Measurements from ENCODE around the gene KCNN1.

KCNN1 gene

DNA sequence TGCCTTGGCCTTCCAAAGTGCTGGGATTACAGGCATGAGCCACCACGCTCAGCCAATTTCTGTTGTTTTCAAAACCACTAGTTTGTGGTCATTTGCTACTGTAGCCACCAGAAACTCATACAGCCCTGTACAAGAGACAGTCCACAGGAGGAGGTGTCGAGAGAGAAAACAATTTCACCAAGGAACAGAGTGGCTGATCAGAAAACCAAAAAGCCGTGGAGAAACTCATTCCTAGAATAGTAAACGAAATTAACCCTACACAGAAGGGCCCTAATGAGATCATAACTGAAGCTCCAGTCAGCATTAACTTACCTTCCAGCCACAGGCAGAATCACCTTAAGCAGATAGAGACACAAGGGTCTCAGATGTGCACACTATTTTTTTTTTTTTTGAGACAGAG lies 37.9 kb upstream of the KCNN1 start:
- Histone ChIP-seq H3K9me3 (no peaks in the 10 kb centered on the region), H3K36me3 (no peaks in the 10 kb centered on the region), H3K4me3 (ENCODE audit: low read depth in 1 of 2, low read length in 1 of 2) (no peak overlapping the region), H3K4me1 (ENCODE audit: control insufficient read depth in 1 of 2, insufficient read depth in 1 of 2, low read depth in 1 of 2, low read length in 1 of 2) (peaks cover 15 to 17% of the 10 kb centered on the region in 2 experiments), H3K27ac (no peak overlapping the region), H3K27me3 (peaks cover 32% of the 10 kb centered on the region)
- TF ChIP-seq, protein P1, sequence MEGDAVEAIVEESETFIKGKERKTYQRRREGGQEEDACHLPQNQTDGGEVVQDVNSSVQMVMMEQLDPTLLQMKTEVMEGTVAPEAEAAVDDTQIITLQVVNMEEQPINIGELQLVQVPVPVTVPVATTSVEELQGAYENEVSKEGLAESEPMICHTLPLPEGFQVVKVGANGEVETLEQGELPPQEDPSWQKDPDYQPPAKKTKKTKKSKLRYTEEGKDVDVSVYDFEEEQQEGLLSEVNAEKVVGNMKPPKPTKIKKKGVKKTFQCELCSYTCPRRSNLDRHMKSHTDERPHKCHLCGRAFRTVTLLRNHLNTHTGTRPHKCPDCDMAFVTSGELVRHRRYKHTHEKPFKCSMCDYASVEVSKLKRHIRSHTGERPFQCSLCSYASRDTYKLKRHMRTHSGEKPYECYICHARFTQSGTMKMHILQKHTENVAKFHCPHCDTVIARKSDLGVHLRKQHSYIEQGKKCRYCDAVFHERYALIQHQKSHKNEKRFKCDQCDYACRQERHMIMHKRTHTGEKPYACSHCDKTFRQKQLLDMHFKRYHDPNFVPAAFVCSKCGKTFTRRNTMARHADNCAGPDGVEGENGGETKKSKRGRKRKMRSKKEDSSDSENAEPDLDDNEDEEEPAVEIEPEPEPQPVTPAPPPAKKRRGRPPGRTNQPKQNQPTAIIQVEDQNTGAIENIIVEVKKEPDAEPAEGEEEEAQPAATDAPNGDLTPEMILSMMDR (IDR thresholded peaks at IDR 0.05): no peak

DNA sequence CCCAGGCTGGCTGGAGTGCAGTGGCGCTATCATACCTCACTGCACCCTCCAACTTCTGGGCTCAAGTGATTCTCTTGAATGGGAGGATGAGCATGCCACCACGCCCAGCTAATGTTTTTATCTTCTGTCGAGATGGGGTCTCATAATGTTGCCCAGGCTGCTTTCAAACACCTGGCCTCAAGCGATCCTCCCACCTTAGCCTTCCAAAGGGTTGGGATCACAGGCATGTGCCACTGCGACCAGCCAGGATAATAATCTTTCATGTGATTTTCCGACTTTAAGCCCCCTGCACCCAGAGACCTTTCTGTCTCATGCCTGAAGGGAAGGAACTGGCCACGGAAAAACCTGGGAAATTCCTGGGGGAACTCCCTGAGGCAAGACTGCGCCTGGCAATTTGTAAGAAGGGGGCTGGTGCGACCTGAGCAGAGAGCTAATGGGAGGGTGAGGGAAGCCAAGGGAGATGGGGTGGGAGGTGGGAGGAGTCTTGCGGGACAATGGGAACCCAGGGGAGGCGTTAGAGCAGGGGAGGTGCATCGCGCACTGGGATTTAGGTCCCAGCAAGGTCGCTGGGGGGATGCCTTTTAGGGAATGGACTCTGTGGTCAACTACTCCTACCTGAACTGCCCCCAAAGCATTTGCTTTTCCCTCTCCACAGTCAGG lies 35.2 kb upstream of the KCNN1 start:
- TF ChIP-seq, protein P1 (IDR thresholded peaks at IDR 0.05): no peak
- peaks cover 5% of the 10 kb centered on the region for H3K36me3 ChIP-seq
- H3K27me3 ChIP-seq: peaks cover 32% of the 10 kb centered on the region
- H3K4me3 ChIP-seq (ENCODE audit: low read depth in 1 of 2, low read length in 1 of 2): peak overlapping the region in 1 of 2 experiments; percentile 83
- peaks cover 15 to 17% of the 10 kb centered on the region in 2 experiments for H3K4me1 ChIP-seq (ENCODE audit: control insufficient read depth in 1 of 2, insufficient read depth in 1 of 2, low read depth in 1 of 2, low read length in 1 of 2)
- H3K27ac ChIP-seq: no peak overlapping the region
- no peaks in the 10 kb centered on the region for H3K9me3 ChIP-seq

DNA sequence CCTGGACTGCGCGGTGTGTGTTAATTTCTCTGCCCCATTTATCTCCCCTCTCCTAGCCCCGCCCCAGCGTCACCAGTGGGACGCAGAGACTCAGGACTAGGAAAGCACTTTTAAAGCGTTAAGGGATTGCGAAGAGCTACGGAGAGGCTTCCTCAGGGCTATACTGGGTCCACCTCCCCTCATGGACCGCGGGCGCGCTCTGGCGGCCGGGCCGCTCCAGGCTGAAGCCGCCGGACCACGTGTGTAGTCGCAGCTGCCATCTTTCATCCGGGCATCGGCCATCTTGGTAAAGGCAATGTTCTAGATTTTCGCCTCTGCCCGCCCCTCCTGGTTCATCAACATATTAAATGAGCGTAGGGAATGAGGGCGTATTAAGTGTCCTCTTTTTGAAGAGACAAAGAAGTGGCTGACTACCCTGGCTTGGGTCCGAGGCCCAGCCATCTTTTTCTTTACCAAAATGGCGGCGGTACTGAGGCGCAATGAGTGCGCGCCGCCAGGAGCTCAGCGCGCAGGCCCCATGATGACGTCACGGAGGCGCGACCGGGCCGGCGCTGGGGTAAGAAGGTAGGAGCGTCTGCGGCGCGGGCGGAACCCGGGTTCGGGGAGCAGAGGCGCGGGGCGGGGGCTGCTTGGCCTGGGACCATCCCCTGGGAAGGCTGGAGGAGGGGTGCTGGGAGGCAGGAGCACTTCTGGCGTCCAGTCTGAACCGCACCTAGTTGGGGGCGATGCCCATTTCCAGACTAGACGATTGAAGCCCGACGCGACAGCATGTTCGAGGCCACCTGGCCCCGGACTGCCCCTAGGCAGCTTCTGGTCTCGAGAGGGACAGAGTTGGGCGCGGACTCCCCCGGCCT lies 34.2 kb upstream of the KCNN1 start, which contains the start of gene CCDC124:
CCDC124 (plus strand) TSS at position 531 of the 854 bp plus-strand sequence. CDS start 3,406 bp downstream, outside the sequence.
- H3K9me3 ChIP-seq: no peaks in the 10 kb centered on the region
- H3K4me3 ChIP-seq (ENCODE audit: low read depth in 1 of 2, low read length in 1 of 2): peak within 1 kb of the TSS; percentile 72 to 83
- TF ChIP-seq, protein P1 (IDR thresholded peaks at IDR 0.05): peak; percentile 81
- H3K36me3 ChIP-seq: peaks cover 5% of the 10 kb centered on the region
- H3K4me1 ChIP-seq (ENCODE audit: control insufficient read depth in 1 of 2, insufficient read depth in 1 of 2, low read depth in 1 of 2, low read length in 1 of 2): peaks cover 15 to 17% of the 10 kb centered on the region in 2 experiments
- peak within 1 kb of the TSS; percentile 90 for H3K27ac ChIP-seq
- H3K27me3 ChIP-seq: peaks cover 32% of the 10 kb centered on the region

DNA sequence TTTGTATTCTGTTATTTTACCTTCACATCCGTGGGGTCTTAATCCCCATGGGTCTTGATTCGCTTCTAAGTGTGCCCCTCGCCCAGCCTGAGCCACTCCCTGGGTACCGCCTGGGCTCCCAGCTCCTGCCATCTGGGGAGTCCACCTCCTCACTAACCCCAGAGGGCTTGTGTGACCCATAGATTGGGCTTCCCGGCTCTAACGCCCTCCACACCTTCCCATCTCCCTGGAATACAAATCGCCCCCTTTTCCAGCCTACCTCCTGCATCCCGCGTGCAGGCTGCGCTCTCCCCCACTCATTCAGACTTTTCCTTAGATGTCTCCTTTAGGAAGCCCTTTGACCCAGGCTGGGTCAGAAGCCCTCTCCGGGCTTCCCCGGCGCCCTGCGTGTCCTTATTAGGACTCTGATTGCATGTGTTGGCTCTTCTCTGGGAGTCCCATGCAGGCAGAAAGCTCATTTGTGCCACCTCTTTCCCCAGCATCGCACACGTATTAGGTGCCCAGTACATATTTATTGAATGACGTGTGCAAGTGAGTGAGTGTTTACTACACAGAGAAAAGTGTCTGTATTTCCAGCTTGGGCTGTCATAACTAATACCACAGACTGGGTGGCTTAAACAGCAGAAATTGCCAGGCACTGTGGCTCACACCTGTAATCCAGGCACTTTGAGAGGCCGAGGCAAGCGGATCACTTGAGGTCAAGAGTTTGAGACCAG lies 33.3 kb upstream of the KCNN1 start:
- H3K36me3 ChIP-seq: peaks cover 5% of the 10 kb centered on the region
- H3K4me1 ChIP-seq (ENCODE audit: control insufficient read depth in 1 of 2, insufficient read depth in 1 of 2, low read depth in 1 of 2, low read length in 1 of 2): peaks cover 15 to 17% of the 10 kb centered on the region in 2 experiments
- no peaks in the 10 kb centered on the region for H3K9me3 ChIP-seq
- peak overlapping the region; percentile 72 to 83 for H3K4me3 ChIP-seq (ENCODE audit: low read depth in 1 of 2, low read length in 1 of 2)
- peak overlapping the region; percentile 90 for H3K27ac ChIP-seq
- H3K27me3 ChIP-seq: peaks cover 32% of the 10 kb centered on the region
- TF ChIP-seq, protein P1 (IDR thresholded peaks at IDR 0.05): no peak

DNA sequence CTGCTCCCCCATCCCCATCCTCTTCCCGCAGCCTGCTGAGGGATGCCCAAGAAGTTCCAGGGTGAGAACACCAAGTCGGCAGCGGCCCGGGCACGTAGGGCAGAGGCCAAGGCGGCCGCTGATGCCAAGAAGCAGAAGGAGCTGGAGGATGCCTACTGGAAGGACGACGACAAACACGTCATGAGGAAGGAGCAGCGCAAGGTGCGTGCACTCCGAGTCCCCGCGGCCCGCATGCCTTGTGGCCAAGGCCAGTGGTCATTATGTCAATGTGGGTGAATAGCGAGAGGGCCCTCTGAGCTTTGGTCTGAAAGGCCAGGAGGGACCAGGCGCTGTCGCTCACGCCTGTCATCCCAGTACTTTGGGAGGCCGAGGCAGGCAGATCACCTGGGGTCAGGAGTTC lies 30.5 kb upstream of the KCNN1 start:
- H3K27ac ChIP-seq: no peak overlapping the region
- H3K9me3 ChIP-seq: no peaks in the 10 kb centered on the region
- peaks cover 10% of the 10 kb centered on the region for H3K27me3 ChIP-seq
- H3K4me1 ChIP-seq (ENCODE audit: control insufficient read depth in 1 of 2, insufficient read depth in 1 of 2, low read depth in 1 of 2, low read length in 1 of 2): peaks cover 15 to 17% of the 10 kb centered on the region in 2 experiments
- peaks cover 5% of the 10 kb centered on the region for H3K36me3 ChIP-seq
- no peak overlapping the region for H3K4me3 ChIP-seq (ENCODE audit: low read depth in 1 of 2, low read length in 1 of 2)
- TF ChIP-seq, protein P1 (IDR thresholded peaks at IDR 0.05): no peak
